ENCODE data around the gene SORCS2. TPM values are rescaled to one million over a fixed set of nuclear protein-coding genes. Genes with fewer than 3 reads are reported as not detected.
A peak's percentile ranks its signal among the peaks of the same experiment; 100 is the strongest.

Gene SORCS2
- total and polyA plus RNA-seq, 7 donors, result 0.18 to 1.5 (median 0.36) TPM

DNA sequence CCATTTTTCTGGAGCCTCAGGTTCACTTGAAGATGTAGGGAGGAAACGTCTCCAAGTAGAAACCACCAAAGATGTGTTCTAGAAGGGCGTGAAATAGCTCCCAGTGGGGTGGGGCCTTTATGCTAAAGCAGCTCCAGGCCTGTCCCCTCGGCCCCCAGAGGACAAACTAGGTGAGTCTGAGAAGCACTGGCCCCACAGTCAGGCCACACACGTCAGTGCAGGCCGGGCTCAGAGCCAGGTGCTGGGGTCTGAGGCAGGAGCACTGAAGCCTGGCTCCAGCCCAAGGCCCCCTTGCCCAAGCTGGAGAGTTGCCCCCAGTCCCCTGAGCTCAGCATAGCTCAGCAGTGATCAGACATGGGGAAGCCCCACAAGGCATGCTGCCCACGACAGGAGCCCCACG lies 337.7 kb downstream of the SORCS2 start:
- WGBS, 3 donors, result 59 to 85% (median 66%) methylated on average over 6 to 7 of the region's 7 CpGs
- H3K4me3 ChIP-seq, result no peak overlapping the region
- no peaks in the 10 kb centered on the region for H3K4me1 ChIP-seq
- intact Hi-C loops (cut with DNase I), result no loop called here
- H3K36me3 ChIP-seq (ENCODE audit: insufficient read depth in 1 of 2, low read depth in 1 of 2), result no peaks in the 10 kb centered on the region
- TF ChIP-seq CTCF (IDR thresholded peaks at IDR 0.05), result no peak
- no peaks in the 10 kb centered on the region for H3K27me3 ChIP-seq (ENCODE audit: insufficient read depth in 3 of 3, low read length in 2 of 3)
- no peak overlapping the region for H3K27ac ChIP-seq
- DNase-seq (peak in 1 of 2 donors; percentile 17), ATAC-seq (no peak)
- no peaks in the 10 kb centered on the region for H3K9me3 ChIP-seq

- intact Hi-C loops (cut with DNase I), result no loop called here
- no peak overlapping the region for H3K4me3 ChIP-seq
- no peak overlapping the region for H3K27ac ChIP-seq
- DNase-seq (peak in 1 of 2 donors; percentile 27), ATAC-seq (no peak)
- TF ChIP-seq CTCF (IDR thresholded peaks at IDR 0.05), result no peak
- H3K27me3 ChIP-seq (ENCODE audit: insufficient read depth in 3 of 3, low read length in 2 of 3), result no peaks in the 10 kb centered on the region
- WGBS, 3 donors, result 90 to 93% (median 92%) methylated on average over 17 of the region's 17 CpGs
- no peaks in the 10 kb centered on the region for H3K4me1 ChIP-seq
- H3K36me3 ChIP-seq (ENCODE audit: insufficient read depth in 1 of 2, low read depth in 1 of 2), result no peaks in the 10 kb centered on the region
- no peaks in the 10 kb centered on the region for H3K9me3 ChIP-seq
Observed at GRCh38 chr4:7530932-7531639, 338.7 kb downstream of the SORCS2 start.

- intact Hi-C loops (cut with DNase I), result no loop called here
- Histone ChIP-seq H3K9me3 (no peaks in the 10 kb centered on the region), H3K4me3 (no peak overlapping the region), H3K4me1 (no peaks in the 10 kb centered on the region), H3K27me3 (ENCODE audit: insufficient read depth in 3 of 3, low read length in 2 of 3) (no peaks in the 10 kb centered on the region), H3K36me3 (ENCODE audit: insufficient read depth in 1 of 2, low read depth in 1 of 2) (no peaks in the 10 kb centered on the region), H3K27ac (no peak overlapping the region)
- DNase-seq (no peak), ATAC-seq (no peak)
- TF ChIP-seq CTCF (IDR thresholded peaks at IDR 0.05), result no peak
- WGBS, 3 donors, result 80 to 84% (median 81%) methylated on average over 8 of the region's 8 CpGs
Observed at GRCh38 chr4:7531640-7531994, 339.3 kb downstream of the SORCS2 start.

GRCh38 chr4:7532043-7532442 lies 339.7 kb downstream of the SORCS2 start:
- DNase-seq (peak in 1 of 2 donors; percentile 28), ATAC-seq (no peak)
- no peak for TF ChIP-seq CTCF (IDR thresholded peaks at IDR 0.05)
- Histone ChIP-seq H3K36me3 (ENCODE audit: insufficient read depth in 1 of 2, low read depth in 1 of 2) (no peaks in the 10 kb centered on the region), H3K4me3 (no peak overlapping the region), H3K27me3 (ENCODE audit: insufficient read depth in 3 of 3, low read length in 2 of 3) (no peaks in the 10 kb centered on the region), H3K9me3 (no peaks in the 10 kb centered on the region), H3K4me1 (no peaks in the 10 kb centered on the region), H3K27ac (no peak overlapping the region)
- intact Hi-C loops (cut with DNase I), result no loop called here
- WGBS, 3 donors, result 78 to 85% (median 84%) methylated on average over 8 of the region's 8 CpGs

GRCh38 chr4:7533267-7533666 lies 340.9 kb downstream of the SORCS2 start:
- ATAC-seq (no peak), DNase-seq (no peak)
- Histone ChIP-seq H3K27ac (no peak overlapping the region), H3K4me1 (no peaks in the 10 kb centered on the region), H3K27me3 (ENCODE audit: insufficient read depth in 3 of 3, low read length in 2 of 3) (no peaks in the 10 kb centered on the region), H3K36me3 (ENCODE audit: insufficient read depth in 1 of 2, low read depth in 1 of 2) (no peaks in the 10 kb centered on the region), H3K9me3 (no peaks in the 10 kb centered on the region), H3K4me3 (no peak overlapping the region)
- TF ChIP-seq CTCF (IDR thresholded peaks at IDR 0.05), result no peak
- intact Hi-C loops (cut with DNase I), result no loop called here
- 72 to 88% (median 79%) methylated on average over 8 of the region's 8 CpGs for WGBS, 3 donors

All from psoas muscle (tissue), 8 donors.